Nephron (organoid): ENCODE data around the gene FECH.

ENCODE experiments used
- H3K27ac Mint-ChIP-seq, 3 experiments: 2 replicates each; pipeline ENCODE4 v1.8.0; 2020; ENCODE audit warnings: mixed read lengths in 3 of 3, mild to moderate bottlenecking in 2 of 3, moderate library complexity in 1 of 3
- H3K27me3 Mint-ChIP-seq: 2 replicates; pipeline ENCODE4 v1.8.0; 2021; ENCODE audit warnings: low read depth, mild to moderate bottlenecking, moderate library complexity, mixed read lengths
- H3K36me3 Mint-ChIP-seq: 2 replicates; pipeline ENCODE4 v1.8.0; 2020; ENCODE audit warnings: low read depth, mixed read lengths
- H3K4me1 Mint-ChIP-seq: 2 replicates; pipeline ENCODE4 v1.8.0; 2020; ENCODE audit warnings: mixed read lengths
- H3K4me3 Mint-ChIP-seq, 3 experiments: 2 replicates each; pipeline ENCODE4 v1.8.0; 2020; ENCODE audit warnings: mild to moderate bottlenecking in 3 of 3, mixed read lengths in 3 of 3, moderate library complexity in 2 of 3
- H3K9me3 Mint-ChIP-seq: 2 replicates; pipeline ENCODE4 v1.8.0; 2020; ENCODE audit warnings: mixed read lengths
- CTCF ChIP-seq, 3 experiments: fragments of 200-600 bp; sonication (generic); IDR thresholded peaks; one replicate each; pipeline ENCODE4 v1.5.0; 2021; ENCODE audit warnings: antibody characterized with exemption in 3 of 3; ENCODE audit not compliant: unreplicated experiment in 3 of 3

FECH gene

GRCh38 chr18:57576316-57576715 lies 10.2 kb downstream of the FECH start:
- H3K4me1 Mint-ChIP-seq = no peaks in the 10 kb centered on the region
- peaks cover 65% of the 10 kb centered on the region for H3K36me3 Mint-ChIP-seq
- H3K9me3 Mint-ChIP-seq = no peaks in the 10 kb centered on the region
- no peaks in the 10 kb centered on the region for H3K27me3 Mint-ChIP-seq
- peak overlapping the region in 2 of 3 experiments; percentile 17 to 76 for H3K27ac Mint-ChIP-seq
- no peak overlapping the region for H3K4me3 Mint-ChIP-seq
- TF ChIP-seq CTCF (IDR thresholded peaks at IDR 0.05; ENCODE audit: unreplicated experiment in 3 of 3) = no peak

GRCh38 chr18:57575542-57575941 lies 11.0 kb downstream of the FECH start:
- no peaks in the 10 kb centered on the region for H3K4me1 Mint-ChIP-seq
- no peak overlapping the region for H3K4me3 Mint-ChIP-seq
- H3K27me3 Mint-ChIP-seq = no peaks in the 10 kb centered on the region
- H3K27ac Mint-ChIP-seq = peak overlapping the region in 2 of 3 experiments; percentile 17 to 76
- no peaks in the 10 kb centered on the region for H3K9me3 Mint-ChIP-seq
- peaks cover 69% of the 10 kb centered on the region for H3K36me3 Mint-ChIP-seq
- no peak for TF ChIP-seq CTCF (IDR thresholded peaks at IDR 0.05; ENCODE audit: unreplicated experiment in 3 of 3)

GRCh38 chr18:57574866-57575265 lies 11.6 kb downstream of the FECH start:
- Mint-ChIP-seq H3K4me1 (no peaks in the 10 kb centered on the region), H3K9me3 (no peaks in the 10 kb centered on the region), H3K36me3 (peaks cover 74% of the 10 kb centered on the region), H3K4me3 (no peak overlapping the region), H3K27ac (no peak overlapping the region), H3K27me3 (no peaks in the 10 kb centered on the region)
- no peak for TF ChIP-seq CTCF (IDR thresholded peaks at IDR 0.05; ENCODE audit: unreplicated experiment in 3 of 3)

- no peaks in the 10 kb centered on the region for H3K9me3 Mint-ChIP-seq
- peaks cover 71% of the 10 kb centered on the region for H3K36me3 Mint-ChIP-seq
- no peak for TF ChIP-seq CTCF (IDR thresholded peaks at IDR 0.05; ENCODE audit: unreplicated experiment in 3 of 3)
- H3K27me3 Mint-ChIP-seq = no peaks in the 10 kb centered on the region
- no peaks in the 10 kb centered on the region for H3K4me1 Mint-ChIP-seq
- no peak overlapping the region for H3K4me3 Mint-ChIP-seq
- no peak overlapping the region for H3K27ac Mint-ChIP-seq
These were observed 16.3 kb downstream of the FECH start for GRCh38 chr18:57570162-57570561.

GRCh38 chr18:57569133-57569532 lies 17.4 kb downstream of the FECH start:
- Mint-ChIP-seq H3K4me3 (no peak overlapping the region), H3K27ac (no peak overlapping the region), H3K4me1 (no peaks in the 10 kb centered on the region), H3K27me3 (no peaks in the 10 kb centered on the region), H3K36me3 (peaks cover 72% of the 10 kb centered on the region), H3K9me3 (no peaks in the 10 kb centered on the region)
- no peak for TF ChIP-seq CTCF (IDR thresholded peaks at IDR 0.05; ENCODE audit: unreplicated experiment in 3 of 3)

GRCh38 chr18:57561728-57562423 lies 24.6 kb downstream of the FECH start:
- Mint-ChIP-seq H3K27ac (peak overlapping the region; percentile 18 to 75 (median 68)), H3K36me3 (peaks cover 41% of the 10 kb centered on the region), H3K9me3 (no peaks in the 10 kb centered on the region), H3K4me1 (peaks cover 23% of the 10 kb centered on the region), H3K4me3 (peak overlapping the region in 2 of 3 experiments; percentile 17 to 64), H3K27me3 (no peaks in the 10 kb centered on the region)
- peak; percentile 88 to 93 (median 89) for TF ChIP-seq CTCF (IDR thresholded peaks at IDR 0.05; ENCODE audit: unreplicated experiment in 3 of 3)
